Hematopoietic multipotent progenitor cell (in vitro differentiated cells): ENCODE measurements around the gene TMEM26. TPM values are rescaled to one million over a fixed set of nuclear protein-coding genes. Genes with fewer than 3 reads are reported as not detected.

Experiments
- DNase-seq, 3 donors: peaks; one replicate each; pipeline ENCODE4 v3.0.0-alpha.2; 2011 to 2015; ENCODE audit warnings: low read depth in 2 of 3, low spot score in 2 of 3
- total RNA-seq: library from RNA; depleted of rRNA; stranded (reverse); fragments of >200 nt; gene quantifications from one replicate; pipeline ENCODE4 v1.2.3, GENCODE V29; 2012

TMEM26 gene
- total RNA-seq = under 0.01 TPM

GRCh38 chr10:61452655-61453641 is at the start of gene TMEM26:
Gene TMEM26, minus strand, starts transcription at chr10:61453381. Its CDS starts 300 bp downstream, at chr10:61453081.
- DNase-seq = peak in 1 of 3 donors; percentile 30

GRCh38 chr10:61500460-61500859 is 47.3 kb upstream of the TMEM26 start:
- DNase-seq = no peak

- no peak for DNase-seq
These were observed 39.3 kb upstream of the TMEM26 start for GRCh38 chr10:61492364-61492995.

- no peak for DNase-seq
These were observed 34.3 kb upstream of the TMEM26 start for GRCh38 chr10:61487506-61487905.

GRCh38 chr10:61486738-61487396 is 33.7 kb upstream of the TMEM26 start:
- DNase-seq = peak in 1 of 3 donors; percentile 31

- no peak for DNase-seq
These were observed 33.1 kb upstream of the TMEM26 start for GRCh38 chr10:61486251-61486650.

GRCh38 chr10:61481597-61481996 is 28.4 kb upstream of the TMEM26 start:
- no peak for DNase-seq

GRCh38 chr10:61480208-61480607 is 27.0 kb upstream of the TMEM26 start:
- DNase-seq = no peak

GRCh38 chr10:61478621-61479312 is 25.6 kb upstream of the TMEM26 start:
- DNase-seq = no peak

GRCh38 chr10:61477451-61477850 is 24.3 kb upstream of the TMEM26 start:
- DNase-seq = no peak

- no peak for DNase-seq
These were observed 23.3 kb upstream of the TMEM26 start for GRCh38 chr10:61476529-61476928.

- DNase-seq = peak in 1 of 3 donors; percentile 31
These were observed 22.3 kb upstream of the TMEM26 start for GRCh38 chr10:61475449-61475873.

GRCh38 chr10:61472090-61472674 is 19.0 kb upstream of the TMEM26 start:
- no peak for DNase-seq

GRCh38 chr10:61471491-61471890 is 18.3 kb upstream of the TMEM26 start:
- no peak for DNase-seq

GRCh38 chr10:61470740-61471139 is 17.6 kb upstream of the TMEM26 start:
- DNase-seq = no peak

GRCh38 chr10:61465901-61466632 is 12.9 kb upstream of the TMEM26 start:
- no peak for DNase-seq

GRCh38 chr10:61465171-61465496 is 12.0 kb upstream of the TMEM26 start:
- no peak for DNase-seq

- DNase-seq = no peak
These were observed 11.4 kb upstream of the TMEM26 start for GRCh38 chr10:61464461-61465170.
